Neural progenitor cell (in vitro differentiated cells): ENCODE measurements around the gene PLXNB1. TPM values are rescaled to one million over a fixed set of nuclear protein-coding genes. Genes with fewer than 3 reads are reported as not detected.

ENCODE experiments used
- DNase-seq: peaks from one replicate; pipeline ENCODE4 v3.0.0-alpha.2; 2016; ENCODE audit warnings: low spot score
- H2AFZ ChIP-seq: fragments of 200-600 bp; sonication (generic); replicated peaks from 2 replicates; pipeline ENCODE4 v1.6.1; 2016; ENCODE audit warnings: antibody characterized with exemption
- H3F3A ChIP-seq: fragments of 200-600 bp; sonication (generic); 2 replicates; pipeline ENCODE4 v1.6.1; 2016; ENCODE audit warnings: antibody characterized with exemption, low read depth
- H3K27ac ChIP-seq: fragments of 200-600 bp; sonication (generic); 2 replicates; pipeline ENCODE4 v1.5.1; 2016; ENCODE audit warnings: mild to moderate bottlenecking
- H3K27me3 ChIP-seq: fragments of 200-600 bp; sonication (generic); 2 replicates; pipeline ENCODE4 v1.6.1; 2016; ENCODE audit warnings: mild to moderate bottlenecking, moderate library complexity
- H3K36me3 ChIP-seq: fragments of 200-600 bp; sonication (generic); 2 replicates; pipeline ENCODE4 v1.5.1; 2016
- H3K4me1 ChIP-seq: fragments of 200-600 bp; sonication (generic); 2 replicates; pipeline ENCODE4 v1.6.1; 2016; ENCODE audit warnings: mixed run types
- H3K4me2 ChIP-seq: fragments of 200-600 bp; sonication (generic); 2 replicates; pipeline ENCODE4 v1.6.1; 2016
- H3K4me3 ChIP-seq: fragments of 200-600 bp; sonication (generic); 2 replicates; pipeline ENCODE4 v1.5.1; 2016
- H3K79me2 ChIP-seq: fragments of 200-600 bp; sonication (generic); 2 replicates; pipeline ENCODE4 v1.6.1; 2016; ENCODE audit warnings: low read depth
- H3K9ac ChIP-seq: fragments of 200-600 bp; sonication (generic); 2 replicates; pipeline ENCODE4 v1.6.1; 2016
- H3K9me3 ChIP-seq: fragments of 200-600 bp; sonication (generic); 2 replicates; pipeline ENCODE4 v1.5.1; 2016; ENCODE audit warnings: low read depth
- H4K20me1 ChIP-seq: fragments of 200-600 bp; sonication (generic); 2 replicates; pipeline ENCODE4 v1.6.1; 2016; ENCODE audit warnings: low read depth
- H3K27ac Mint-ChIP-seq: 3 replicates; pipeline ENCODE4 v1.8.0; 2021; ENCODE audit warnings: mixed read lengths
- H3K27me3 Mint-ChIP-seq: 2 replicates; pipeline ENCODE4 v1.8.0; 2022; ENCODE audit warnings: low read depth, mild to moderate bottlenecking, inconsistent platforms, moderate library complexity, mixed read lengths; ENCODE audit not compliant: insufficient read depth
- H3K36me3 Mint-ChIP-seq: 3 replicates; pipeline ENCODE4 v1.8.0; 2021; ENCODE audit warnings: mixed read lengths
- H3K4me1 Mint-ChIP-seq: 3 replicates; pipeline ENCODE4 v1.8.0; 2021; ENCODE audit warnings: mixed read lengths
- H3K4me3 Mint-ChIP-seq: 3 replicates; pipeline ENCODE4 v1.8.0; 2021; ENCODE audit warnings: mild to moderate bottlenecking, moderate library complexity, mixed read lengths
- H3K9me3 Mint-ChIP-seq: 3 replicates; pipeline ENCODE4 v1.8.0; 2020; ENCODE audit warnings: mixed read lengths
- EZH2 ChIP-seq: fragments of 200-600 bp; sonication (generic); IDR thresholded peaks from 2 replicates; pipeline ENCODE4 v1.6.1; 2017; ENCODE audit warnings: antibody characterized with exemption, mild to moderate bottlenecking, moderate library complexity
- EZH2phosphoT487 ChIP-seq: fragments of 200-600 bp; sonication (generic); IDR thresholded peaks from 2 replicates; pipeline ENCODE4 v1.6.1; 2017; ENCODE audit warnings: antibody characterized with exemption
- total RNA-seq: library from RNA; depleted of rRNA; stranded (reverse); fragments of >200 nt; gene quantifications from 2 replicates; pipeline ENCODE4 v1.2.3, GENCODE V29; 2015; ENCODE audit warnings: low replicate concordance
- TF ChIP-seq, protein P1 (sequence below): fragments of 200-600 bp; sonication (generic); IDR thresholded peaks from 2 replicates; pipeline ENCODE4 v1.5.1; 2017; ENCODE audit warnings: antibody characterized with exemption, mild to moderate bottlenecking

PLXNB1 gene
- total RNA-seq, 1 donor from 2014 or later, result 53.6 TPM

DNA sequence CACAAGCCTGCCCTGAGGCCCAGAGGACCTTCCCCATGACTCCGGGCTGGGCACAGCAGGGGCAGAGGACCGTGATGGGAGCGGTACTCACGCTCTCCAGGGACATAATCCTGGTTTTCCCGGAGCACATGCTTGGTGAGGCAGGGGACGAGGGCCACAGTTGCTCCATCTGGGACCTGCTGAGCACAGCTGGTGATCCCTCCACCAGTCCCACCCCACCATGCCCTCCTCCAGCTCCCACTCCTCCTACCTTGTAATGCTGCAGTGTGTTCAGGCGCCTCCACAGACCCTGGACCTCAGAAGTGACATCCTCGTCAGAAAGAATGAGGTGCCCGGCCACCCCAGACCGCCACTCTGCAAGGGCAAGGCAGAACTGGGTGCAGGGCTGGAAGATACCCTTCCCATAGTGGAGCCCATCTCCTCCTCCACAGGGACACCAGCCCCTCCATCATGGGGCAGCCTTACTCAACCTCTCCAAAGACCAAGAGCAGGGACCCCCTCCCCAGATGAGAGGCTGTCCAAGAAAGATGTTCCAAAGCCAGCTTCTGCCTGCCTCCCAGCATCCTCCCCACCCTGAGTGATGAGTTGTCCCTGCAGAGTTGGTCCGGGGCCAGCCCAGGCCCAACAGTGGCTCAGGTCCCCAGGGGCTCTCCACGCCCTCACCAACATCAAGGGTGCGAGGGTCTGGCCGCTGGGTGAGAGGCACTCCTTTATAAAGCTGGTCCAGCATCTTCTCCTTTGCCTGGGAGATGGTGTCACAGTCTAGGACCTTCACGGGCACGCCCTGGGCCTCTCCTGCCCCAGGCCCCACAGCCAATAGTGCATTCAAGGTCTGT is 19.5 kb downstream of the PLXNB1 start:
- Histone ChIP-seq H3K4me2 (no peak overlapping the region), H3K4me1 (no peaks in the 10 kb centered on the region), H3K36me3 (no peaks in the 10 kb centered on the region), H3K79me2 (no peaks in the 10 kb centered on the region), H3K27me3 (no peaks in the 10 kb centered on the region), H4K20me1 (no peaks in the 10 kb centered on the region), H3F3A (no peaks in the 10 kb centered on the region), H3K9ac (no peak overlapping the region), H3K27ac (no peak overlapping the region), H2AFZ (no peak overlapping the region), H3K4me3 (no peak overlapping the region), H3K9me3 (no peaks in the 10 kb centered on the region)
- Mint-ChIP-seq H3K27ac (no peak overlapping the region), H3K9me3 (no peaks in the 10 kb centered on the region), H3K36me3 (peaks cover 36% of the 10 kb centered on the region), H3K4me1 (no peaks in the 10 kb centered on the region), H3K27me3 (peaks cover 7% of the 10 kb centered on the region), H3K4me3 (no peak overlapping the region)
- TF ChIP-seq EZH2phosphoT487, result no peak
- TF ChIP-seq EZH2, result no peak
- TF ChIP-seq, protein P1, sequence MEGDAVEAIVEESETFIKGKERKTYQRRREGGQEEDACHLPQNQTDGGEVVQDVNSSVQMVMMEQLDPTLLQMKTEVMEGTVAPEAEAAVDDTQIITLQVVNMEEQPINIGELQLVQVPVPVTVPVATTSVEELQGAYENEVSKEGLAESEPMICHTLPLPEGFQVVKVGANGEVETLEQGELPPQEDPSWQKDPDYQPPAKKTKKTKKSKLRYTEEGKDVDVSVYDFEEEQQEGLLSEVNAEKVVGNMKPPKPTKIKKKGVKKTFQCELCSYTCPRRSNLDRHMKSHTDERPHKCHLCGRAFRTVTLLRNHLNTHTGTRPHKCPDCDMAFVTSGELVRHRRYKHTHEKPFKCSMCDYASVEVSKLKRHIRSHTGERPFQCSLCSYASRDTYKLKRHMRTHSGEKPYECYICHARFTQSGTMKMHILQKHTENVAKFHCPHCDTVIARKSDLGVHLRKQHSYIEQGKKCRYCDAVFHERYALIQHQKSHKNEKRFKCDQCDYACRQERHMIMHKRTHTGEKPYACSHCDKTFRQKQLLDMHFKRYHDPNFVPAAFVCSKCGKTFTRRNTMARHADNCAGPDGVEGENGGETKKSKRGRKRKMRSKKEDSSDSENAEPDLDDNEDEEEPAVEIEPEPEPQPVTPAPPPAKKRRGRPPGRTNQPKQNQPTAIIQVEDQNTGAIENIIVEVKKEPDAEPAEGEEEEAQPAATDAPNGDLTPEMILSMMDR, result no peak
- DNase-seq, result no peak

DNA sequence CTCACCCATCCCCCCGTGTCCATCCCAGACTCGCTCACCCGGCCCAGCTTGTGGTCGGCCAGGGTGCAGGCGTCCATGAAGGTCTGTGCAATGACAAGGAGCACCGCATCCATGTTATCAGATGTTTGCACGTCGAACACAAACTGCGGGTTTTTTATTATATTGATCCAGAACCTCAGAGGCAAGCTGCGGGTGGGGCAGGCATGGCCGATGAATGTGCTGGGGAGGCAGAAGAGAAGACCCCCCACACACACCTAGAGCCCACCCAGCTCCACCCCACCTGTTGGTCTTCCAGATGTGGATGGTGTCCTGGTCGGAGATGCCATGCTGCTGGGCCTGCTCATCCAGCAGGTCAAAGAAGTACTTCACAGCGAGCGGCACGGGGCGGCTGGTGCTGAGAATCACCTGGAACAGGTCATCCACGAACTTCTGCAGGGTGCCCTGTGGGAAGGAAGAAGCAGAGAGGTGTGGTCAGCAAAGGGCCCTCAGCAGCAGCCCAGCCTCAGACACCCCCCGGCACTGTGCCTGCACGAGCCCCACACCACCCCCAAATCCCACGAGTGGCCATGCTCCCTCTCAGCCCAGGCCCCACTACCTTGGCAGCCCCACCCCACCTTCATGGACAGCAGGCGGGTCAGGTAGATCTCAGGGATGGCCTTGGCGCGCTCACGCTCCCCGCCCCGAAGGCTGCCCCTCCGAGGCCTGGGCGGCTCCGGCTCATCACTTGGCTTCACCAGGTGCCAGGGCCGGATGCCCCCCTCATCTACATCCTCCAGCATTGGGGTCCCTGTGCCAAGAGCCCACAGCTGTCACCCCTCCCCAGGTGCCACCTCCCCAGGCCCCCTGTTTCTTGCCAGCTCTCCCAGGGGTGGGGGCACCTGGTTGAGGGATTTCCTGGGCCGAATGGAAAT is 20.3 kb downstream of the PLXNB1 start:
- no peaks in the 10 kb centered on the region for H3K9me3 Mint-ChIP-seq
- H3K4me3 ChIP-seq, result no peak overlapping the region
- H3K4me2 ChIP-seq, result no peak overlapping the region
- H3K36me3 Mint-ChIP-seq, result peaks cover 30% of the 10 kb centered on the region
- no peaks in the 10 kb centered on the region for H3K9me3 ChIP-seq
- no peak overlapping the region for H2AFZ ChIP-seq
- H3K27ac Mint-ChIP-seq, result no peak overlapping the region
- no peak overlapping the region for H3K4me3 Mint-ChIP-seq
- H3K27ac ChIP-seq, result no peak overlapping the region
- DNase-seq, result no peak
- no peaks in the 10 kb centered on the region for H3F3A ChIP-seq
- H3K4me1 ChIP-seq, result no peaks in the 10 kb centered on the region
- no peaks in the 10 kb centered on the region for H3K27me3 ChIP-seq
- no peaks in the 10 kb centered on the region for H4K20me1 ChIP-seq
- H3K27me3 Mint-ChIP-seq, result peaks cover 7% of the 10 kb centered on the region
- no peaks in the 10 kb centered on the region for H3K79me2 ChIP-seq
- TF ChIP-seq EZH2phosphoT487 (no peak), EZH2 (no peak)
- TF ChIP-seq, protein P1, result no peak
- H3K9ac ChIP-seq, result no peak overlapping the region
- H3K4me1 Mint-ChIP-seq, result no peaks in the 10 kb centered on the region
- no peaks in the 10 kb centered on the region for H3K36me3 ChIP-seq

- Histone ChIP-seq H3K4me2 (no peak overlapping the region), H3K36me3 (no peaks in the 10 kb centered on the region), H2AFZ (no peak overlapping the region), H4K20me1 (no peaks in the 10 kb centered on the region), H3K4me3 (no peak overlapping the region), H3F3A (no peaks in the 10 kb centered on the region), H3K4me1 (no peaks in the 10 kb centered on the region), H3K9ac (no peak overlapping the region), H3K79me2 (no peaks in the 10 kb centered on the region), H3K9me3 (no peaks in the 10 kb centered on the region), H3K27ac (no peak overlapping the region), H3K27me3 (no peaks in the 10 kb centered on the region)
- no peaks in the 10 kb centered on the region for H3K9me3 Mint-ChIP-seq
- H3K4me1 Mint-ChIP-seq, result no peaks in the 10 kb centered on the region
- H3K27me3 Mint-ChIP-seq, result peaks cover 7% of the 10 kb centered on the region
- peaks cover 29% of the 10 kb centered on the region for H3K36me3 Mint-ChIP-seq
- TF ChIP-seq EZH2, result no peak
- TF ChIP-seq, protein P1, result peak; percentile 21
- DNase-seq, result no peak
- H3K27ac Mint-ChIP-seq, result no peak overlapping the region
- no peak overlapping the region for H3K4me3 Mint-ChIP-seq
Observed at GRCh38 chr3:48408823-48409281, 21.0 kb downstream of the PLXNB1 start.
